HG03457 (cell line): ENCODE results near the gene DCST2.

Experiments
- ATAC-seq: cut with Tn5 transposase; IDR thresholded peaks from one replicate; pipeline ENCODE4 v1.9.1; 2021; ENCODE audit warnings: moderate number of reproducible peaks; ENCODE audit not compliant: unreplicated experiment

The DCST2 gene

GRCh38 chr1:155070158-155070621, 36.6 kb upstream of the DCST2 start:
- ATAC-seq = no peak

- no peak for ATAC-seq
Measured at GRCh38 chr1:155069551-155070157, 36.1 kb upstream of the DCST2 start.

- ATAC-seq = no peak
Measured at GRCh38 chr1:155068599-155068998, 35.0 kb upstream of the DCST2 start.

- no peak for ATAC-seq
Measured at GRCh38 chr1:155066777-155067176, 33.2 kb upstream of the DCST2 start.

GRCh38 chr1:155064832-155065429, 31.4 kb upstream of the DCST2 start:
- no peak for ATAC-seq

GRCh38 chr1:155064111-155064831, 30.7 kb upstream of the DCST2 start:
- no peak for ATAC-seq

- ATAC-seq = no peak
Measured at GRCh38 chr1:155063550-155064110, 30.0 kb upstream of the DCST2 start, which contains the start of gene EFNA4. EFNA4 (plus strand) TSS chr1:155063740; CDS start chr1:155063824, 84 bp downstream.

- no peak for ATAC-seq
Measured at GRCh38 chr1:155062702-155063411, 29.3 kb upstream of the DCST2 start.

- ATAC-seq = no peak
Measured at GRCh38 chr1:155062151-155062686, 28.6 kb upstream of the DCST2 start.

GRCh38 chr1:155061381-155062150, 28.0 kb upstream of the DCST2 start:
- ATAC-seq = no peak

- no peak for ATAC-seq
Measured at GRCh38 chr1:155060736-155061135, 27.2 kb upstream of the DCST2 start.

GRCh38 chr1:155057788-155058211, 24.2 kb upstream of the DCST2 start:
- no peak for ATAC-seq

- no peak for ATAC-seq
Measured at GRCh38 chr1:155057104-155057503, 23.5 kb upstream of the DCST2 start.

GRCh38 chr1:155053531-155054105, 20.0 kb upstream of the DCST2 start:
- ATAC-seq = no peak

- no peak for ATAC-seq
Measured at GRCh38 chr1:155052439-155053395, 19.1 kb upstream of the DCST2 start.

GRCh38 chr1:155051777-155052398, 18.3 kb upstream of the DCST2 start:
- ATAC-seq = no peak

GRCh38 chr1:155051342-155051776, 17.8 kb upstream of the DCST2 start:
- ATAC-seq = no peak
